ACHN (cell line): ENCODE measurements around the gene SVIP.

Experiments
- DNase-seq: peaks from one replicate; pipeline ENCODE4 v3.0.0-alpha.2; 2015
- in situ Hi-C: cut with HindIII; loops from 2 replicates; pipeline ENCODE4 v1.10.0; 2017; ENCODE audit warnings: low sequenced_read_pairs, low pct_ligation_motif_present, low pct_unique_long_range_greater_than_20kb

Gene SVIP

DNA sequence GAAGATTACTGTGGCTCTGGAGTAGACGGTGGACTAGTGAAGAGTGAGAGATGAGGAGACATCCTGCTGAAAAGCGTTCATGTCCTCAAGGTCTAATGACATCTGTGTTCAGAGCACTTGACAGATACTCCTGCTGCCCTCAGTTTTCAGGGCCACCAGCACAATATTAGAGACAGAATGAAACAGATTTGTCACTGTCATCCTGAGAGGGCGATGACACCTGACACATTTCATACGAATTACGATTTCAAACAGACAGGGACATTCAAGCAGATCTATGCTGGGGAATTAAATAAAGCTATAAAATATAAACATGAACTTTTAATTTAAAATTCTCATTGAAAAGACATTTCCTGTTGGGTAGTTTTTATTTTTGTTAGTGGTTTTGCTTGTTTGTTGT, 29.1 kb downstream of the SVIP start:
- no peak for DNase-seq
- in situ Hi-C loops = no loop called here

GRCh38 chr11:22798901-22799300, 30.7 kb downstream of the SVIP start:
- no peak for DNase-seq
- in situ Hi-C loops = no loop called here

DNA sequence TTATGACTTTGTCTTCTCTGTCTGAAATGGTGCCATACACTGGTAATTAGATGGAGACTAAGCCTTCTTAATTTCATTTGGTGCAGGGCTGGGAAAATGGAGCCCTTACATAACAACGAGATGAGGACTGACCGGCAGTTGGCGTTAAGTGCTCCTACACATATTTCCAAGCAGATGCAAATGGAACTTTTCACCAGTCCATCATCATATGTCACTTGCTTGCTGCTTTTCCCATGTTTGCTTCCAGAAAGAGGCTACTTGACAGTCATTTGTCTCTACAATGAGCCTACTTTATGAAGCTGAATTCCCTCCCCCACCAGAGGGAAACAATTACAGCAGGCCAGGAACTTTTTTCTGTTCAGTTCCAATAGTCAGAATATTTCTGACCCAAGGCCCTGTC, 32.6 kb downstream of the SVIP start:
- in situ Hi-C loops = no loop called here
- no peak for DNase-seq

DNA sequence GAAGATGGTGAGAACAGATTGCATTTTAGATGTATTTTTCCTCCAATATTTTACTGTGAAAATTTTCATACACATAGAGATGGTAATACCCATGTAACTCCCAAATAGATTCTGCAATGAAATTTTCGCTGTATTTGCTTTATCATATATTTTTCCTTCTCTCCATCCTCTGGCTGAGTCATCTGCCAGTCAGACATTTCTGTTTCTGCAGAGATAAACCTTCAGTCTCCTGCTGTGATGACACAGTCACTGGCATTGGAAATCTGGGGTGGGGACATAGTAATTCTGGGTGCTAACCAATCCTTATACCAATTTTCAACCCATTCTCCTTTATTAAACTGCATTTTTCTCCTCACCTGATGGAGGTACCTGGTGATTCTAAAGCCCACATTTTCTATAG, 33.7 kb downstream of the SVIP start:
- DNase-seq = no peak
- in situ Hi-C loops = no loop called here

DNA sequence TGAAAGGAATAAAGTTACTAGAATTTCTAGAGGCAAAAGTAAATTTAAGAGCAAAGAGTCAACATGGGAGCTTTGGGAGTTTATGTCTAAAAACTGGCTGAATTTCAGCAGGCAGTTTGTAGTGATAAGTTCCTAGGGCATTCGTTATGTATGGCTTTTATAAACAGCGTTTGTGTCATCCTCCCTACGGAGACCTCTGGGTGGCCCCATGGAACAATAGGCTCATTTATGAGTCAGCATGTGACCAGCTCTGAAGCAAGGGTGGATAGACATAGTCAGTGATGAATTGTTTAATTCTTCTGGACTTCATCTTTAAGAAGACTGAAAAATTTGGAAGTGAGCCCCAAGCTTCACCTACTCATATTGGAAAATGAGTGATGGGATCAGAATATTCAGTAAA, 37.1 kb downstream of the SVIP start:
- in situ Hi-C loops = no loop called here
- DNase-seq = no peak

- in situ Hi-C loops = no loop called here
- peak; percentile 37 for DNase-seq
These were observed 41.9 kb downstream of the SVIP start for GRCh38 chr11:22787551-22788162.

- no peak for DNase-seq
- in situ Hi-C loops = no loop called here
These were observed 42.5 kb downstream of the SVIP start for GRCh38 chr11:22787055-22787454.

DNA sequence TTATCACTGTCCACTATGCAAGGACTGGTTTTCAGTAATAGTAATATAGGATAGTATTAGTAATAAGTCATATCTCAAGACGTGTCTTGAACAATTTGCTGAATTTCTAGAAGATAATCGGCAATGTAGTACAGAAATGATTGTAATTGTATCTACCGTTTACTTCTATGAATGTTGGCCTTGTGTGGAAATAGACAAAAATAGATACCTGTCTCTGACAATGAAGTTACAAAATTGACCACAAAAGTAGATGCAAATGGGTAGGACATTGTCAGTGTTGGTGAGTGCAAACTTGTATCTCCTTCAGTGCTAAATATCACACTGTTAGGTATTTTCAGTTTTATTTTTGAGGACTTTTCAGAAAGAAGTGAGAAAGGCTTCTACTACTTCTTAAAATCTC, 43.1 kb downstream of the SVIP start:
- DNase-seq = no peak
- in situ Hi-C loops = no loop called here

GRCh38 chr11:22785251-22785650, 44.4 kb downstream of the SVIP start:
- in situ Hi-C loops = no loop called here
- DNase-seq = no peak

- in situ Hi-C loops = no loop called here
- no peak for DNase-seq
These were observed 48.5 kb downstream of the SVIP start for GRCh38 chr11:22780952-22781593.

- DNase-seq = no peak
- in situ Hi-C loops = no loop called here
These were observed 49.8 kb downstream of the SVIP start for GRCh38 chr11:22779850-22780249.

- DNase-seq = peak; percentile 4
- in situ Hi-C loops = no loop called here
These were observed 51.0 kb downstream of the SVIP start for GRCh38 chr11:22778642-22779041.

- in situ Hi-C loops = no loop called here
- DNase-seq = no peak
These were observed 54.4 kb downstream of the SVIP start for GRCh38 chr11:22775248-22775647.

- in situ Hi-C loops = no loop called here
- no peak for DNase-seq
These were observed 54.9 kb downstream of the SVIP start for GRCh38 chr11:22774716-22775115.

GRCh38 chr11:22769081-22769480, 60.5 kb downstream of the SVIP start:
- DNase-seq = no peak
- in situ Hi-C loops = no loop called here
